GM06990 (cell line): ENCODE data around the gene CCDC87.
"Not testable (repeated sequence)": the region's sequence is repeated elsewhere in the genome, so short reads cannot be mapped to it uniquely, and the experiment has no call there.

Experiments used
- DNase-seq: peaks from one replicate; pipeline ENCODE4 v3.0.0-alpha.2; 2011; ENCODE audit not compliant: insufficient read length; ENCODE audit errors: extremely low read depth
- H3K27me3 ChIP-seq: replicated peaks from 2 replicates; pipeline ENCODE4 v1.6.0; 2011; ENCODE audit warnings: low read length; ENCODE audit not compliant: control insufficient read depth, insufficient read depth
- H3K36me3 ChIP-seq: 2 replicates; pipeline ENCODE4 v1.5.1; 2011; ENCODE audit warnings: low read length; ENCODE audit not compliant: control insufficient read depth, insufficient read depth
- H3K4me3 ChIP-seq: replicated peaks from 2 replicates; pipeline ENCODE4 v1.5.1; 2011; ENCODE audit warnings: low read depth, mild to moderate bottlenecking, control low read depth, low read length
- TF ChIP-seq, protein P1 (sequence below): IDR thresholded peaks from 2 replicates; pipeline ENCODE4 v1.5.1; 2011; ENCODE audit warnings: low read length, control low read depth, mild to moderate bottlenecking, inconsistent platforms; ENCODE audit not compliant: insufficient read depth, poor library complexity, severe bottlenecking

Gene CCDC87

DNA sequence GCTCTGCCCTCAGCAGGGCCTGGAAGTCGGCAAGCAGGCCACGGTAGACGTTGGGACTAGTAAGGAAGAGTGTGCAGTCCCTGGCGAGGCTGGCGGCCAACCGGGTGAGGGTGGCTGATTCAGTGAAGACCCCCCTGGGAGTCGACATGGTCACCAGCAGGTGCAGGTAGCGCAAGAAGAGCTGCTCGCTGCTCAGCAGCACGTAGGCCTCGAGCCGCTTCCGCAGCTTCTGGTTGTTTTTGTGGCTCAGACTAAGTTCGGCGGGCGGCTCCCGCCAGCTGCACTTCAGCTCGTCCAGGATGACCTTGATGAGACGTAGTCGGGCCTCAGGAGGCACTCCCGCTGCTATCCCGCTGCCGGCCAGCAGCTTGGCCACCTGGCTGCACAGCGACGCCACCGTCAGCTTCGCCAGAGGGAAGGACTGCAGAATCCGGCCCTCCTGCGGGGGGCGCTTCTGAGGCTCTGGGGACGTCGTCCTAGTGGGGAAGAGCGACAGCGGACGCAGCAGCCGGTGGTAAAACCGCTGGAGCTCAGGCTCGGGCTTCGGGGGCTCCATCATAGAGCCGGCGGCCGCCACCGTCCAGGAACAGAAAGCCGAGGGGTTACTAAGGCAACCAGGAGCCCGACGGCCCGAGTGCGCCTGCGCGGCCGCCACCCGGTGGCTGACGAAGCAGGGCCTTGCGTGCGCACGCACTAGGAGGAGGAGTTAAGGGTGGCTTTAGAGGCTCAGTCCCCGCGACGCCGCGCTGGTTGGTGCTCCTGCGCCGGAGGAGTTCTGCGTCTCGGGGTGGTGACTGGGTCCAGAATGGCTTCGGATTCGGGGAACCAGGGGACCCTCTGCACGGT is at the start of gene CCDC87, which contains the start of gene CCS:
Gene CCDC87, minus strand, starts transcription at position 607 of the 846 bp plus-strand sequence. Its CDS starts 48 bp downstream, at position 559.
Gene CCS, plus strand, starts transcription at position 729 of the 846 bp plus-strand sequence. Its CDS starts 77 bp downstream, at position 806.
- DNase-seq, result peak; percentile 99
- TF ChIP-seq, protein P1, sequence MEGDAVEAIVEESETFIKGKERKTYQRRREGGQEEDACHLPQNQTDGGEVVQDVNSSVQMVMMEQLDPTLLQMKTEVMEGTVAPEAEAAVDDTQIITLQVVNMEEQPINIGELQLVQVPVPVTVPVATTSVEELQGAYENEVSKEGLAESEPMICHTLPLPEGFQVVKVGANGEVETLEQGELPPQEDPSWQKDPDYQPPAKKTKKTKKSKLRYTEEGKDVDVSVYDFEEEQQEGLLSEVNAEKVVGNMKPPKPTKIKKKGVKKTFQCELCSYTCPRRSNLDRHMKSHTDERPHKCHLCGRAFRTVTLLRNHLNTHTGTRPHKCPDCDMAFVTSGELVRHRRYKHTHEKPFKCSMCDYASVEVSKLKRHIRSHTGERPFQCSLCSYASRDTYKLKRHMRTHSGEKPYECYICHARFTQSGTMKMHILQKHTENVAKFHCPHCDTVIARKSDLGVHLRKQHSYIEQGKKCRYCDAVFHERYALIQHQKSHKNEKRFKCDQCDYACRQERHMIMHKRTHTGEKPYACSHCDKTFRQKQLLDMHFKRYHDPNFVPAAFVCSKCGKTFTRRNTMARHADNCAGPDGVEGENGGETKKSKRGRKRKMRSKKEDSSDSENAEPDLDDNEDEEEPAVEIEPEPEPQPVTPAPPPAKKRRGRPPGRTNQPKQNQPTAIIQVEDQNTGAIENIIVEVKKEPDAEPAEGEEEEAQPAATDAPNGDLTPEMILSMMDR, result peak; percentile 62
- Histone ChIP-seq H3K4me3 (peak within 1 kb of the TSS; percentile 69), H3K36me3 (no peaks in the 10 kb centered on the region), H3K27me3 (no peaks in the 10 kb centered on the region)

GRCh38 chr11:66641834-66642233 is 49.0 kb upstream of the CCDC87 start:
- peaks cover 30% of the 10 kb centered on the region for H3K36me3 ChIP-seq
- H3K4me3 ChIP-seq, result peak overlapping the region; percentile 87
- H3K27me3 ChIP-seq, result no peaks in the 10 kb centered on the region
- DNase-seq, result no peak
- TF ChIP-seq, protein P1, result no peak

- DNase-seq, H3K27me3 ChIP-seq: not testable (repeated sequence)
- Histone ChIP-seq H3K36me3 (peaks cover 13% of the 10 kb centered on the region), H3K4me3 (peak overlapping the region; percentile 87)
Measured at GRCh38 chr11:66639814-66640340, 47.0 kb upstream of the CCDC87 start.

DNA sequence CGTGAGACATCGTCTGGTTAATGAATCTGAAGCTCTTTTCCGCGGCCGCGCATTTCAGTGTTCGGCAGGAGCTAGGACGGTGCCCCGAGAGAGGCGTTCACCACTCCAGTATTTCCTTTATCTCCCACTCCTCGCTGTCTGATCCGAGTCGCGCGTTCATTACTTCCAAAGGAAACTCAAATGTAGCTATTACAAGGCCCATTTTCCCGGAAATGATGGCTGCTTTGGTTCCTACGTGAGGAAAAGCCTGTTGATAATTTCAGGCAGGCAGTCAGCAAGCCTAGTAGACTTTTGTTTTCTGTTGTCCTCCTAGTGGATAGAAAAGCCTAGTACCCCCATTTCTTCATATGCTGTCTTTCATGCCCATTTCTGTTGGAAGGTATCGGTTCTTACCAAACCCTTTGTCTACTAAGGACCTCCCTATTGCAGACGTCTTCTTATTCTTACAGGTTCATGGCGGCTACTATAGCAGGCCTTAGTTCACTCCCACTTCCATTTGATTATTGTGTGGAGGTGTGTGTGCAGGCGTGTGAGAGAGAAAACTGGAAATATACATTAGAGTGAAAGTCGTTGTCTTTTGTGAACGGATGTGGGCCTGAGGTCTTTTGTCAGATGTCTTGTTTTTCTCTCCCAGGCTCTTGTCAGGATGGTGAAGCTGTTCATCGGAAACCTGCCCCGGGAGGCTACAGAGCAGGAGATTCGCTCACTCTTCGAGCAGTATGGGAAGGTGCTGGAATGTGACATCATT is 46.4 kb upstream of the CCDC87 start:
- Histone ChIP-seq H3K4me3 (peak overlapping the region; percentile 87), H3K36me3 (peaks cover 13% of the 10 kb centered on the region), H3K27me3 (no peaks in the 10 kb centered on the region)
- TF ChIP-seq, protein P1, result no peak
- DNase-seq, result no peak

- peaks cover 7% of the 10 kb centered on the region for H3K36me3 ChIP-seq
- H3K27me3 ChIP-seq, result no peaks in the 10 kb centered on the region
- H3K4me3 ChIP-seq, result peak within 1 kb of the TSS; percentile 87
- TF ChIP-seq, protein P1, result no peak
- peak; percentile 93 for DNase-seq
Measured at GRCh38 chr11:66638177-66639065, 45.6 kb upstream of the CCDC87 start, which contains the start of gene RBM4. Gene RBM4, plus strand, starts transcription at chr11:66638703. Its CDS starts 1,009 bp downstream, at chr11:66639712.
